ENCODE measurements around the gene WWOX. TPM values are rescaled to one million over a fixed set of nuclear protein-coding genes. Genes with fewer than 3 reads are reported as not detected.

Gene WWOX
- total and polyA plus RNA-seq, 2 of the 13 experiments (the other 11 are each of a cell fraction or from before 2014, with no cell fraction given): 9.1 to 37.4 TPM

- BruUV-seq (replicated peaks): no TSS peak
- no peak overlapping the region for H3K4me2 ChIP-seq (ENCODE audit: low read depth, low read length)
- WGBS (ENCODE audit: low lambda C conversion rate): 17% methylated on average over 3 of the region's 3 CpGs
- peaks cover 5% of the 10 kb centered on the region for H3K4me1 ChIP-seq (ENCODE audit: insufficient read depth, low read length)
- no peaks in the 10 kb centered on the region for H3K27me3 ChIP-seq (ENCODE audit: control insufficient read depth in 1 of 2, insufficient read depth in 2 of 2, low read length in 2 of 2)
- TF ChIP-seq EHMT2 (IDR thresholded peaks at IDR 0.05; ENCODE audit: borderline replicate concordance, low read depth, low read length): no peak
- TF ChIP-seq ZNF747 (CRISPR knock-in tag; IDR thresholded peaks at IDR 0.05; ENCODE audit: borderline replicate concordance): no peak
- TF ChIP-seq CENPBD1 (CRISPR knock-in tag; IDR thresholded peaks at IDR 0.05; ENCODE audit: borderline replicate concordance, low read depth): no peak
- no peak for TF ChIP-seq ZFP37 (CRISPR knock-in tag; IDR thresholded peaks at IDR 0.05; ENCODE audit: borderline replicate concordance)
- TF ChIP-seq USF2 (IDR thresholded peaks at IDR 0.05; ENCODE audit: low read depth, low read length): no peak
- no peak for TF ChIP-seq USF2 (CRISPR knock-in tag; IDR thresholded peaks at IDR 0.05; ENCODE audit: borderline replicate concordance)
- no peak for TF ChIP-seq GATA4 (IDR thresholded peaks at IDR 0.05; ENCODE audit: borderline replicate concordance, low read depth)
- in situ Hi-C loops (cut with HindIII; ENCODE audit: extremely low pct_ligation_motif_present, low pct_unique_long_range_greater_than_20kb): loop anchor here (10.0 to 25.0 kb wide), 2 partner anchors 338 to 806 kb away; no protein-coding TSS in a partner anchor
- no peak for DNase-seq (ENCODE audit: low spot score)
- CTCF ChIA-PET (ENCODE audit: low intra/inter-chr PET ratio, low total read pairs): no interaction called here
- ATAC-seq: no peak
- no peak overlapping the region for H3K9ac ChIP-seq (ENCODE audit: insufficient read depth, low read depth, low read length)
- no peak overlapping the region for H3K27ac ChIP-seq (ENCODE audit: extremely low read length, insufficient read depth, low read length)
- H3K36me3 ChIP-seq (replicated peaks in 1 of 2; ENCODE audit: control insufficient read depth in 1 of 2, insufficient read depth in 2 of 2, low read length in 2 of 2): no peaks in the 10 kb centered on the region
- H4K20me1 ChIP-seq (ENCODE audit: insufficient read depth, low read length): no peaks in the 10 kb centered on the region
- no peak for FAIRE-seq
- no peaks in the 10 kb centered on the region for H3K79me2 ChIP-seq (ENCODE audit: insufficient read depth, low read length)
- no peaks in the 10 kb centered on the region for H3K9me3 ChIP-seq (ENCODE audit: low read length)
- intact Hi-C loops (cut with micrococcal nuclease; ENCODE audit: unreplicated experiment): loop anchor here (10.0 kb wide), 1 partner anchor 538 kb away; no protein-coding TSS in a partner anchor
- POLR2A ChIA-PET: no interaction called here
- H2AFZ ChIP-seq (ENCODE audit: low read length): no peak overlapping the region
- H3K4me3 ChIP-seq (replicated peaks in 1 of 3; ENCODE audit: insufficient read depth in 1 of 3, low read depth in 2 of 3, low read length in 3 of 3): no peak overlapping the region
These were observed 943.4 kb downstream of the WWOX start for GRCh38 chr16:79042886-79043285.
